K562 (cell line): Measurements from ENCODE around the gene POLD4. TPM values are rescaled to one million over a fixed set of nuclear protein-coding genes. Genes with fewer than 3 reads are reported as not detected.

Experiments
- ASH1L ChIP-seq: fragments of 450-650 bp; IDR thresholded peaks from 2 replicates; pipeline ENCODE4 v1.6.1; 2018; ENCODE audit warnings: borderline replicate concordance, mild to moderate bottlenecking, low read depth; ENCODE audit not compliant: partially characterized antibody
- BCL6 ChIP-seq: fragments of 250-450 bp; sonication (Bioruptor Pico); IDR thresholded peaks from 2 replicates; pipeline ENCODE4 v1.4.0; 2020
- CREB1 ChIP-seq, 2 experiments: sonication (generic) in 1 of 2; formaldehyde crosslinking in 1 of 2; IDR thresholded peaks; 2 replicates each; pipeline versions ENCODE4 v1.6.1 to v1.8.0; 2012 to 2022; ENCODE audit warnings: inconsistent platforms in 1 of 2, mild to moderate bottlenecking in 1 of 2, missing genetic modification reagents in 1 of 2, moderate library complexity in 1 of 2
- E2F4 ChIP-seq: sonication (generic); formaldehyde crosslinking; IDR thresholded peaks from 2 replicates; pipeline ENCODE4 v1.8.0; 2022; ENCODE audit warnings: mild to moderate bottlenecking, low read depth, missing genetic modification reagents
- ELK3 ChIP-seq: fragments of 450-650 bp; formaldehyde crosslinking; IDR thresholded peaks from 2 replicates; pipeline ENCODE4 v1.4.0; 2020; ENCODE audit warnings: mild to moderate bottlenecking
- EWSR1 ChIP-seq: fragments of 450-650 bp; IDR thresholded peaks from 2 replicates; pipeline ENCODE4 v1.6.1; 2018; ENCODE audit warnings: borderline replicate concordance, mild to moderate bottlenecking, low read depth, moderate library complexity; ENCODE audit not compliant: partially characterized antibody
- GATAD2B ChIP-seq: fragments of 450-650 bp; IDR thresholded peaks from 2 replicates; pipeline ENCODE4 v1.6.1; 2017; ENCODE audit warnings: mild to moderate bottlenecking, borderline replicate concordance
- HEY1 ChIP-seq: fragments of 250-450 bp; sonication (Bioruptor Pico); IDR thresholded peaks from 2 replicates; pipeline ENCODE4 v1.5.0; 2020; ENCODE audit warnings: mild to moderate bottlenecking, moderate library complexity, borderline replicate concordance
- MAFG ChIP-seq: fragments of 450-650 bp; conservative IDR thresholded peaks from 2 replicates; pipeline ENCODE4 v1.6.1; 2016; ENCODE audit warnings: missing genetic modification characterization, missing compliant biosample characterization
- MBD1 ChIP-seq: fragments of 250-450 bp; sonication (Bioruptor Pico); IDR thresholded peaks from 2 replicates; pipeline ENCODE4 v1.8.0; 2022; ENCODE audit warnings: inconsistent platforms
- MLLT1 ChIP-seq, 2 experiments: fragments of 450-650 bp; IDR thresholded peaks; 2 replicates each; pipeline ENCODE4 v1.6.1; 2016
- PHF21A ChIP-seq: fragments of 450-650 bp; IDR thresholded peaks from 2 replicates; pipeline ENCODE4 v1.6.1; 2017; ENCODE audit warnings: low read depth, borderline replicate concordance
- SMARCB1 ChIP-seq: IDR thresholded peaks from 2 replicates; pipeline ENCODE4 v1.6.1; 2011; ENCODE audit warnings: improper control_type of control experiment, low read depth; ENCODE audit not compliant: insufficient read length
- ZNF175 ChIP-seq: fragments of 200-800 bp; sonication (Bioruptor generic); IDR thresholded peaks from 2 replicates; pipeline ENCODE4 v1.6.1; 2016; ENCODE audit warnings: low read depth, mild to moderate bottlenecking, missing genetic modification characterization, missing compliant biosample characterization
- ZNF280B ChIP-seq: fragments of 250-450 bp; sonication (Bioruptor Pico); IDR thresholded peaks from 2 replicates; pipeline ENCODE4 v1.5.1; 2021; ENCODE audit warnings: mild to moderate bottlenecking
- ZNF3 ChIP-seq: fragments of 250-450 bp; sonication (Bioruptor Pico); IDR thresholded peaks from 2 replicates; pipeline ENCODE4 v1.5.0; 2021; ENCODE audit warnings: mild to moderate bottlenecking, moderate library complexity
- ZNF316 ChIP-seq: fragments of 450-650 bp; IDR thresholded peaks from 2 replicates; pipeline ENCODE4 v1.6.1; 2016
- ZNF41 ChIP-seq: fragments of 250-450 bp; sonication (Bioruptor Pico); conservative IDR thresholded peaks from 2 replicates; pipeline ENCODE4 v1.4.0; 2020; ENCODE audit warnings: mild to moderate bottlenecking
- ZNF764 ChIP-seq: fragments of 250-450 bp; sonication (Bioruptor Pico); IDR thresholded peaks from 2 replicates; pipeline ENCODE4 v1.4.0; 2020; ENCODE audit warnings: low read depth, mild to moderate bottlenecking, moderate library complexity
- polyA plus RNA-seq, 8 experiments: library from polyadenylated mRNA; depleted of rRNA in 4 of 8; stranded (reverse) in 5 of 8; unstranded in 3 of 8; fragments of >200 nt; fragmentation: Nextera tagmentation in 2 of 8; fragmentation: Illumina TruSeq in 1 of 8; extraction: Ambion mirVana in 2 of 8; extraction: Trizol in 1 of 8; gene quantifications; 2 replicates each; pipeline versions ENCODE4 v1.2.1 to v1.2.3, GENCODE V29; 2011 to 2014; ENCODE audit warnings: inconsistent platforms in 1 of 8, missing spikeins in 1 of 8
- total RNA-seq, 7 experiments: library from RNA; depleted of rRNA in 6 of 7; stranded (reverse); fragments of >200 nt in 6 of 7; fragmentation: Illumina TruSeq in 2 of 7; extraction: Trizol in 2 of 7; gene quantifications; 2 replicates each; pipeline versions ENCODE4 v1.2.1 to v1.2.3, GENCODE V29; 2011 to 2021; ENCODE audit warnings: low replicate concordance in 1 of 7

POLD4 gene
- total and polyA plus RNA-seq, 9 of the 15 experiments (the other 6 are each of a cell fraction or from before 2014, with no cell fraction given): 5.8 to 64.5 (median 18.3) TPM

GRCh38 chr11:67347964-67348749 is 5.2 kb downstream of the POLD4 start (continued):
- TF ChIP-seq MLLT1 (IDR thresholded peaks at IDR 0.05): no peak
- TF ChIP-seq ZNF175 (CRISPR knock-in tag): peak; percentile 88
- no peak for TF ChIP-seq ZNF3 (CRISPR knock-in tag)
- TF ChIP-seq CREB1 (IDR thresholded peaks at IDR 0.05): peak; percentile 56
- no peak for TF ChIP-seq CREB1 (CRISPR knock-in tag; IDR thresholded peaks at IDR 0.05)
- TF ChIP-seq PHF21A: no peak
- no peak for TF ChIP-seq MAFG
- TF ChIP-seq ZNF41 (CRISPR knock-in tag): 0 out of 2 replicates have a peak, but pooled peaks have one; percentile 54
- peak; percentile 49; the same call in 1 of the 2 replicates for TF ChIP-seq GATAD2B
- TF ChIP-seq MBD1 (CRISPR knock-in tag): no peak
- TF ChIP-seq ASH1L: no peak
- no peak for TF ChIP-seq ZNF764
- TF ChIP-seq EWSR1: no peak
- TF ChIP-seq ELK3: no peak
- no peak for TF ChIP-seq E2F4 (CRISPR knock-in tag)
- TF ChIP-seq ZNF316: no peak
- no peak for TF ChIP-seq ZNF280B (CRISPR knock-in tag)
- peak; percentile 78 for TF ChIP-seq SMARCB1
- peak; percentile 90; the same call in 1 of the 2 replicates for TF ChIP-seq HEY1 (CRISPR knock-in tag)
- peak; percentile 81; the same call in 1 of the 2 replicates for TF ChIP-seq BCL6
